HT1080 (cell line): Measurements from ENCODE around the gene FAM25A. TPM values are rescaled to one million over a fixed set of nuclear protein-coding genes. Genes with fewer than 3 reads are reported as not detected.
"Not testable (repeated sequence)": the region's sequence is repeated elsewhere in the genome, so short reads cannot be mapped to it uniquely, and the experiment has no call there.

Experiments
- DNase-seq: peaks from one replicate; pipeline ENCODE4 v3.0.0-alpha.2; 2015; ENCODE audit warnings: low read depth
- total RNA-seq: library from RNA; depleted of rRNA; stranded (reverse); fragments of >200 nt; shearing (Covaris generic); gene quantifications from 2 replicates; pipeline ENCODE4 v1.2.3, GENCODE V29; 2014

FAM25A gene
- total RNA-seq, 1 experiment from 2014 or later, result not detected

- DNase-seq, result not testable (repeated sequence)
These were observed 10.9 kb upstream of the FAM25A start for GRCh38 chr10:87009134-87009696.

- DNase-seq, result not testable (repeated sequence)
These were observed 6.6 kb upstream of the FAM25A start for GRCh38 chr10:87013528-87013927.

GRCh38 chr10:87014986-87015716 is 4.9 kb upstream of the FAM25A start:
- DNase-seq, result not testable (repeated sequence)

DNA sequence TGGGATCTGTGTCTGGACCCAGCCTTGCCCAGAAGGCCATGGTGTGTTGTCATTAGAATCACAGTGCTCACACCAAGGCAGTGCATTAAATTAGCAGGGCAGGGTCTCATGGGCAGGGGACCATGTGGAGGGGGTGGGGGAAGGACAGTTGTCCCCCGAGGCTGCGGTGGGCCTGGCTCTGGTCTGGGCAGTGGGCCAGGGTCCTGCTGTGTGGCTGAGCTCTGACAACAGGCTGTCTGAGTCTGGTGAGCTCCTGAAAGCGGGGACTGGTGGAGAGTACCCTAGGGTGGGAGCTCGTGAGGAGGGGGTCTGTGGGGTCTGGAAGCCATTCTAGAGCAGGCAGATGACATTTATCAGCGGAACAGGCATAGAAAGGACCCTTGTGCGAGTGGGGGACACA is 2.0 kb upstream of the FAM25A start:
- not testable (repeated sequence) for DNase-seq

GRCh38 chr10:87019066-87019465 is 1.0 kb upstream of the FAM25A start:
- not testable (repeated sequence) for DNase-seq

- DNase-seq, result peak; percentile 25
These were observed 590 bp upstream of the FAM25A start for GRCh38 chr10:87019504-87019903.

GRCh38 chr10:87025285-87025958 is 5.3 kb downstream of the FAM25A start:
- DNase-seq, result peak; percentile 90

GRCh38 chr10:87026747-87027508 is 6.8 kb downstream of the FAM25A start:
- DNase-seq, result not testable (repeated sequence)

- not testable (repeated sequence) for DNase-seq
These were observed 10.3 kb downstream of the FAM25A start for GRCh38 chr10:87030419-87030818.

DNA sequence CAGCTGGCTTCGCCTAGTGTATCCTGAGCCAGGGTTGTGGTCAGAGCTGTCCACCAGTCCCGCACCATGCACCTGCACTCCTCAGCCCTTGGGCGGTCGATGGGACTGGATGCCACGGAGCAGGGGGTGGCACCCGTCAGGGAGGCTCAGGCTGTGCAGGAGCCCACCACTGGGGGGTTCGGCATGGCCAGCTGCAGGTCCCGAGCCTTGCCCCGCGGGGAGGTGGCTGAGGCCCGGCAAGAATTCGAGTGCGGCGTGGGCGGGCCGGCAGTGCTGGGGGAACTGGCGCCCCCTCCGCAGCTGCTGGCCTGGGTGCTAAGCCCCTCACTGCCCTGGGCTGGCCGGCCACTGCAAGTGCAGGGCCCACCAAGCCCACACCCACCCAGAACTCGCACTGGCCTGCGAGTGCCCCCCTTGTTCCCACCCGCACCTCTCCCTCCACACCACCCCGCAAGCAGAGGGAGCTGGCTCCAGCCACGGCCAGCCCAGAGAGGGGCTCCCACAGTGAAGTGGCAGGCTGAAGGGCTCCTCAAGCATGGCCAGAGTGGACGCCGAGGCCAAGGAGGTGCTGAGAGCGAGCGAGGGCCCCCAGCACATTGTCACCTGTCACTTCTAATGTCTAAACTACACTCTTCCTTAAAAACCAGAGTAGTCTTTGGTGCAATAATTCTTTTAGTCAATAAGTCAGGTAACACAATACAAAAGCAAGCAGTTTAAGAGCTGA is 11.0 kb downstream of the FAM25A start:
- DNase-seq, result no peak

DNA sequence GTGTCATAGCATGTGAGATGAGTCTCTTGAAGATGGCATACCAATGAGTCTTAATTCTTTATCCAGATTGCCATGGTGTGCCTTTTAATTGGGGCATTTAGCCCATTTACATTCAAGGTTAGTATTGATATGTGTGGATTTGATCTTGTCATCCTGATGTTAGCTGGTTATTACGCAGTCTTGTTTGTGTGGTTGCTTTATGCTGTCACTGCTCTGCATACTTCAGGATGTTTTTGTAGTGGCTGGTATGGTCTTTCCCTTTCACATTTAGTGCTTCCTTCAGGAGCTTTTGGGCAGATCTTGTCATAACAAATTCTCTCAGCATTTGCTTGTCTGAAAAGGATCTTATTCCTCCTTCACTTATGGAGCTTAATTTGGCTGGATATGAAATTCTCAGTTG is 16.5 kb downstream of the FAM25A start:
- DNase-seq, result no peak

DNA sequence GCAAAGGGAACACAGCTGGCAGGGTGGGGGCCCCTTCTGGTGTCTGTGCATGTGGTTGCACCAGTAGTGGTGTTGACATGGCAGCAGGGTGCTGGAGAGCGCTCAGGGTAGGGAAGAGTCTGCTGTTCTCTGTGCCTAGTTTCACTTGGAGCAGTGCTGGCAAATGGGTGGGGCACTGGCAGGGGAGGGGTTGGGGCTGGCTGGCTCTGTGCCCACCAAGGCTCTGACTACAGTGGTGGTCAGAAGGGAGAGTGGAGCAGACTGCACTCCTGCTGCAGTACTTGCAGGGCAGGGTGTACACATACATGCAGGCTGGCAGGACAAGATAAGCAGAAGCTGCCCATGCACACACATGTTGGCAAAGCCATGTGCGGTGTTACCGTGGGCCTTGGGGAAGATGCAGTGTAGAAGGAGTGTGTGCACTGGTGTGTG is 18.2 kb downstream of the FAM25A start:
- peak; percentile 16 for DNase-seq

GRCh38 chr10:87038786-87039185 is 18.7 kb downstream of the FAM25A start:
- no peak for DNase-seq

- DNase-seq, result not testable (repeated sequence)
These were observed 23.5 kb downstream of the FAM25A start for GRCh38 chr10:87043579-87043978.

DNA sequence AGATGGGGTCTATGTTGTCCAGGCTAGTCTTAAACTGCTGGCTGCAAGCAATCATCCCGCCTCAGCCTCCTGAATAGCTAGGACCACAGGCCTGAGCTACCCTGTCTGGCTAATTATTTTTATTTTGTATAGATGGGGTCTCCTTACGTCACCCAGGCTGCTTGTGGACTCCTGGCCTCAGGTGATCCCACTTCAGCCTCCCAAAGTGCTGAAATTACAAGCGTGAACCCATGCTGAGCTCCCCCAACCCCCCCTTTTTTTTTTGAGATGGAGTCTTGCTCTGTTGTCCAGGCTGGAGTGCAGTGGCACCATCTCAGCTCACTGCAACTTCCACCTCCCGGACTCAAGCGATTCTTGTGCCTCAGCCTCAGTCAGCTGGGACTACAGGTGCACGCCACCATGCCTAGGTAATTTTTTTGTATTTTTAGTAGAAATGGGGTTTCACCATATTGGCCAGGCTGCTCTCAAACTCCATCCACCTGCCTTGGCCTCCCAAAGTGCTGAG is 25.4 kb downstream of the FAM25A start:
- DNase-seq, result no peak

DNA sequence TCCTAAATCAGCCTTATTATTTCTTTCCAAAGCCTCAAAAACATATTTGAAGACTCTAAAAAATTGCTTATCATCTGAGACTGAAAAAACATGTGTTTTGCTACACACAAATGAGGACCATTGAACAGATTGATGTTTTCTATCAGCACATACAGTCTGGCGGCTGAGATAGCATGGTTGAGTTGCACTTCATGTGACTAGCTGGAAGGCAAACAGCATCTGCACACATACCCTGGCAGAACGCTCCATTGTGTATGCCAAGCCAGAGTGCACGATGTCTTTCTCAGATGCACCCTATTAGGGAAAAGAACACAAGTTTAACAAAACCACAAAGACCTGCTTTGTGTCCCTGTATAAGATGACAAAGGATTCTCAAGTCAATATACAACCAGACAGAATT is 33.0 kb downstream of the FAM25A start:
- no peak for DNase-seq

DNA sequence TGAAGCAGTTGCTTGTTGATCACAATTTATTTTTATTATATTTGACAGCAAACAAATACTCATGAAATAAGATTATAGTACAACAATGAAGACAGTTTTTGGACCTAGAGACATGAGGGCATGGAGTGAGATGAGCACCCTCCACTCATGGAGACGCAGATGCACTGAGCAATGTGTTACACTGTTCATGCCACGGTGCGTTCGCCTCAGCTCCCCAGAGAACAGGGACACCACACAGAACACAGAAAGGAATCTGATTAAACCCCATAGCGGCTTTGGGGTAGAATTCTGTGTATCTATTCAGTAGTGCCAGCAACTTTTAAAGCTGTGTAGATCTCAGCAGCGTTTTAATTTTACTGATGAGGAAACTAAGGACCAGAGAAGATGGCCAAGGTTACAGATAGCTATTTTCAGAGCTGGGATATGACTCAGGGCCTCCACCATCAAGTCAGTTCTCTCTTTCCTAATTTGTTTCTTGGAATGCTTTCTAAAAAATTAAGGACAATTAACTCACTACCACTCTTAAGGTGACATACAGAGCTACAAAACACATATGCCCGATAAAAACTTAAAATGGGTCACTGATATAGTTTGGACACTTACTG is 33.6 kb downstream of the FAM25A start:
- no peak for DNase-seq

DNA sequence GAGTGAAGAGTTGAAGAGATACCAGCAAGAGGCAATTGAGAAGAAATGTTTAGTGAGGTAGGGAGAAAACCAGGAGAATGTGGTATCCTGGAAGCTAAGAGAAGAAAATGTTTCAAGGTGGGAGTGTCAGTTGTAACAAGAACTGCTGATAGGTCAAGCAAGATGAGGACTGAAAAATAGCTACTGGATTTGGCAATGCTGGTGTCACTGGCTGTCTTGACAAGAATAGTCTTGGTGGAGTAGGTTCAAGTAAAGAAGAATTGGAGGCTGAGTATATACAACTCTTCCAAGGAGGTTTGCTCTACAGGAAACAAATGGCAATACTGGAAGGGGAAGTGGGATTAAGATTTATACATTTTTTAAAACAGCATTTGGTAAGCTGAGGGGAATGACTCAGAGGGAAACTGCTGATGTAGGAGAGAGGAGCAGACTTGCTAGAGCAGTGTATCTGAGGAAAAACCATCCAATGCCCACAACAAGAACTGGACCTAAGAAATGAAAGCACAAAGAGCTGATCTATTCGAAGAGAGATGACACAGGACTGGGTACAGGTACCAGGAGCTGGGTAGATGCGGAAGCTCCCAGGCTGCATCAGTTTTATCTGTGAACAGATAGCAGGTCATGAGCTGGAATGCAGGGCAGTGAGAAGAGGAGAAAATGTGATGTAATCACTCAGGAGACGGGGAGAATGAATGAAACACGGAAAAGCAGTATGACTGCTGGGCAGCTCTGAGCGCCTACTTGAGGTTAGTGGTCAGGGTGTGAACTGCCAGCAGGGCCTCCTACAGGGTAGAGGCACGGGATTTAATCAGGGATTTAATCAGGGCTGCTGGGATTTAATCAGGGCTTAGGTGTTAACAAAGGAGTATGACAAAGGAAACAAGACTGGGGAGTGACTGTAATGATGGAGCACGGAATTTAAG is 34.5 kb downstream of the FAM25A start:
- DNase-seq, result peak; percentile 79

DNA sequence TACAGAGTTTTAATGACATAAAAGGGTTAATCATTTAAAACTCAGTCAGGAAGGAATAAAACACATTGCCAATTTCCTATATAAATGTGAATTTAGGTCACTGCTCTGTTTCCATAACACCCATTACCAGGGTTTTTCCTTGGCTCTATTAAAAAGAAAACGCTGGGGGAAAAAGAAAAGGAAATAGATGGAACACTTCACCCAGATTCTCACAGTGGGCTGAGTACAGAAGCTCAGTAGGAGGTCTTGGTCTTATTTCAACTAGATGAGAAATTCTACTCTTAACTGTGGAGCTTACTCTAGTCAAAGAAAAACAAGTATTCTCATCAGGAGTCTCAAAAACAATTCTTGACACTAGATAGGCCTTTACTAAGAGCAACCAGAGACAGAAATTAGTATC is 38.1 kb downstream of the FAM25A start:
- DNase-seq, result no peak
